GM12801 (cell line): ENCODE results near the gene TMEM72.

ENCODE experiments used
- CTCF ChIP-seq: IDR thresholded peaks from one replicate; pipeline ENCODE4 v1.5.1; 2011; ENCODE audit warnings: control low read depth; ENCODE audit not compliant: insufficient read length; ENCODE audit errors: extremely low read depth

TMEM72 gene

GRCh38 chr10:44969854-44970253, 58.7 kb downstream of the TMEM72 start:
- TF ChIP-seq CTCF: no peak

- no peak for TF ChIP-seq CTCF
Measured at GRCh38 chr10:44970812-44971395, 59.8 kb downstream of the TMEM72 start.

GRCh38 chr10:44971434-44971833, 60.3 kb downstream of the TMEM72 start:
- TF ChIP-seq CTCF: no peak

- no peak for TF ChIP-seq CTCF
Measured at GRCh38 chr10:44971935-44972757, 61.0 kb downstream of the TMEM72 start.

DNA sequence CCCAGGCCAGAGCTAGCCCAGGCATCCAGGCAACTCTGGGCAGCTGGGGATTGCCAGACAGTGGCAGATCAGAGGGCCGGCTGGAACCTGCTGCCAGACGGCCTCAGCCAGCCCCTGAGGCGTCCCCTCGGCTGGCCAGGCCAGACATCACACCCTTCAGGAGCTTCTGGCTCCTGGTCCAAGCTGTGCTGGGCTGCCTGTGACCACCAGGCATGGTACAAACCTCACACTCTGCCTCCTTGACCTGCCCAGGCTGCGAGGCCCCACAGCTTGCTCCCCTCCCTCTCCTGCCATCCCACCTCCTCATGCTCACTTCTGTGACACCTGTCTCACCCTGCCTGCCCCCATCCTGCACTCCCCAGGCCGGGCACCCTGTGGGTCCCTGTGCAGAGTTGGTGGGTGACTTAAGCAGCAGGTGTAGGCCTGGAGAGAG, 61.8 kb downstream of the TMEM72 start:
- no peak for TF ChIP-seq CTCF

- no peak for TF ChIP-seq CTCF
Measured at GRCh38 chr10:44973323-44974081, 62.4 kb downstream of the TMEM72 start.

DNA sequence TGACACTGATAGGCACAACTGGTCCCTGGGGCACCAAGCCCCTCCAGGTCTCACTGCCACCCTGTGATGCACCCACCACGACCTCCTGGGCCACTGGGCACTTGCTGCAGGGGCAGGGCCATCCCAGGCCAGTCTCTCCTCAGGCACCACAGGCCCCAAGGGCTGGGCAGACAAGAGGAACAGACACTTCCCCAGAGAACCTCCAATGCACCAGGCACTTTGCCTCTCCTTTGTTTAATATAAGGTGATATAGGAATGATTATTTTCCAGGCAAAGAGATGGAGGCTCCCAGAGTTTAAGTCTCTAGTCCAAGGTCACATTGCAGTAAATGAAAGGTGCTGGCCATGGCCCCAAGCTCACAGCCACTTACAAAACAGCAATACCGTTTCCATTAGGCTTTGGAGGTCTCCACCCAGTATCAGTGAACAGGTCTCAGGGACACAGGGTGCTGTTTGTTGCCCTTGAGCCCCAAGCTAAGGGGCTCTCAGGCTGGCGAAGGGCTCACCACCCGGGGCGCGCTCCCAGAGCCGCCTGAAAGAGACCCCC, 63.0 kb downstream of the TMEM72 start:
- no peak for TF ChIP-seq CTCF
